Vagina (tissue), 2 donors: Measurements from ENCODE around the gene SCAMP4. TPM values are rescaled to one million over a fixed set of nuclear protein-coding genes. Genes with fewer than 3 reads are reported as not detected.

ENCODE experiments used
- DNase-seq, 2 donors: peaks; one replicate each; pipeline ENCODE4 v3.0.0-alpha.2; 2017; ENCODE audit errors: extremely low spot score in 2 of 2
- H3K27ac ChIP-seq: fragments of 200-600 bp; sonication (generic); one replicate; pipeline ENCODE4 v1.5.1; 2019
- H3K27me3 ChIP-seq: fragments of 200-600 bp; sonication (generic); one replicate; pipeline ENCODE4 v1.5.1; 2019
- H3K36me3 ChIP-seq, 2 donors: fragments of 200-600 bp; sonication (generic); one replicate each; pipeline ENCODE4 v1.5.1; 2017 to 2019
- H3K4me1 ChIP-seq: fragments of 200-600 bp; sonication (generic); one replicate; pipeline ENCODE4 v1.5.1; 2019
- H3K4me3 ChIP-seq, 2 donors: fragments of 200-600 bp; sonication (generic); 1 replicate in 1 of 2; 2 replicates in 1 of 2; pipeline ENCODE4 v1.5.1; 2016 to 2019
- H3K9me3 ChIP-seq: fragments of 200-600 bp; sonication (generic); one replicate; pipeline ENCODE4 v1.5.1; 2019
- POLR2A ChIP-seq, 2 donors: fragments of 450-650 bp; IDR thresholded peaks; one replicate each; pipeline ENCODE4 v1.6.1; 2017; ENCODE audit warnings: antibody characterized with exemption in 2 of 2, mild to moderate bottlenecking in 2 of 2, moderate library complexity in 2 of 2
- POLR2AphosphoS5 ChIP-seq, 2 donors: sonication (generic); formaldehyde crosslinking; IDR thresholded peaks; one replicate each; pipeline ENCODE4 v1.9.0; 2017; ENCODE audit warnings: antibody characterized with exemption in 2 of 2, mild to moderate bottlenecking in 2 of 2, low read depth in 1 of 2; ENCODE audit not compliant: insufficient read depth in 1 of 2
- intact Hi-C: fragments of 100-400 bp; cut with DNase I; formaldehyde crosslinking; loops from one replicate; pipeline ENCODE4 v1.15.1; 2023
- total RNA-seq: library from RNA; depleted of rRNA; stranded (reverse); fragments of >200 nt; gene quantifications from one replicate; pipeline ENCODE4 v1.2.3, GENCODE V29; 2016
- TF ChIP-seq, protein P1 (sequence below), 3 experiments: fragments of 450-650 bp in 2 of 3; fragments of 200-600 bp in 1 of 3; sonication (generic) in 1 of 3; IDR thresholded peaks; one replicate each; pipeline ENCODE4 v1.5.1; 2017 to 2019; ENCODE audit warnings: antibody characterized with exemption in 3 of 3, mild to moderate bottlenecking in 2 of 3, moderate library complexity in 2 of 3

The SCAMP4 gene
- total RNA-seq, 1 donor from 2014 or later: 51.3 TPM

- no peaks in the 10 kb centered on the region for H3K27me3 ChIP-seq
- TF ChIP-seq, protein P1, sequence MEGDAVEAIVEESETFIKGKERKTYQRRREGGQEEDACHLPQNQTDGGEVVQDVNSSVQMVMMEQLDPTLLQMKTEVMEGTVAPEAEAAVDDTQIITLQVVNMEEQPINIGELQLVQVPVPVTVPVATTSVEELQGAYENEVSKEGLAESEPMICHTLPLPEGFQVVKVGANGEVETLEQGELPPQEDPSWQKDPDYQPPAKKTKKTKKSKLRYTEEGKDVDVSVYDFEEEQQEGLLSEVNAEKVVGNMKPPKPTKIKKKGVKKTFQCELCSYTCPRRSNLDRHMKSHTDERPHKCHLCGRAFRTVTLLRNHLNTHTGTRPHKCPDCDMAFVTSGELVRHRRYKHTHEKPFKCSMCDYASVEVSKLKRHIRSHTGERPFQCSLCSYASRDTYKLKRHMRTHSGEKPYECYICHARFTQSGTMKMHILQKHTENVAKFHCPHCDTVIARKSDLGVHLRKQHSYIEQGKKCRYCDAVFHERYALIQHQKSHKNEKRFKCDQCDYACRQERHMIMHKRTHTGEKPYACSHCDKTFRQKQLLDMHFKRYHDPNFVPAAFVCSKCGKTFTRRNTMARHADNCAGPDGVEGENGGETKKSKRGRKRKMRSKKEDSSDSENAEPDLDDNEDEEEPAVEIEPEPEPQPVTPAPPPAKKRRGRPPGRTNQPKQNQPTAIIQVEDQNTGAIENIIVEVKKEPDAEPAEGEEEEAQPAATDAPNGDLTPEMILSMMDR (IDR thresholded peaks at IDR 0.05): no peak
- TF ChIP-seq POLR2AphosphoS5 (IDR thresholded peaks at IDR 0.05; ENCODE audit: insufficient read depth in 1 of 2, low read depth in 1 of 2) (no peak), POLR2A (IDR thresholded peaks at IDR 0.05) (no peak)
- H3K27ac ChIP-seq: no peak overlapping the region
- H3K36me3 ChIP-seq: peaks cover 0 to 9% of the 10 kb centered on the region in 2 donors
- no peak overlapping the region for H3K4me3 ChIP-seq
- intact Hi-C loops: no loop called here
- H3K4me1 ChIP-seq: peaks cover 13% of the 10 kb centered on the region
- DNase-seq: no peak
- no peaks in the 10 kb centered on the region for H3K9me3 ChIP-seq
Measured at GRCh38 chr19:1913781-1914577, 8.8 kb downstream of the SCAMP4 start.

DNA sequence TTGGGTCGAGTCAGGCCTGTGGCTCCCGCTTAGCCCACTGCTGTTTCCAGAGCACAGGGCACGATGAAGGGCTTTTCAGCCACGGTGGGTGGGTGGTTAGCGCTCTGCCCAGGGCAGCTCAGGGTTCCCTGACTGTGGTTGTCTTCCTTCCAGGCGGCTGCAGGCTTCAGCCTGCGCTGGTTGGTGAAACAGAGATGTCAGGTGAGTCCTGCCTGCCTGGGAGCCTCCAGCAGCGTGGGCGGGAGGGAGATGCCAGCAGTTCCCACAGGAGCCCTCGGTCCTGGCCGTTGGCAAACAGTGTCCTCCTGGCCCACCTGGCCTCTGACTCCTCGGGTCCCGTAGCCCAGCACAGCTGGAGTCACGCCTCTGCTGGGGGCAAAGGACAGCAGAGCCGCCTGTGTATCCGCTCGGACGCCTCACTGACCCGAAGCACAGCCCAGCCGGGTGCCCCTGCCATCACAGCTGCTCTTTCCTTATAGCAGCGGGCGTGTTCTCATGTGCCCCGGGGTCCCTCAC is 9.7 kb downstream of the SCAMP4 start:
- H3K27ac ChIP-seq: no peak overlapping the region
- intact Hi-C loops: no loop called here
- peaks cover 0 to 15% of the 10 kb centered on the region in 2 donors for H3K36me3 ChIP-seq

DNA sequence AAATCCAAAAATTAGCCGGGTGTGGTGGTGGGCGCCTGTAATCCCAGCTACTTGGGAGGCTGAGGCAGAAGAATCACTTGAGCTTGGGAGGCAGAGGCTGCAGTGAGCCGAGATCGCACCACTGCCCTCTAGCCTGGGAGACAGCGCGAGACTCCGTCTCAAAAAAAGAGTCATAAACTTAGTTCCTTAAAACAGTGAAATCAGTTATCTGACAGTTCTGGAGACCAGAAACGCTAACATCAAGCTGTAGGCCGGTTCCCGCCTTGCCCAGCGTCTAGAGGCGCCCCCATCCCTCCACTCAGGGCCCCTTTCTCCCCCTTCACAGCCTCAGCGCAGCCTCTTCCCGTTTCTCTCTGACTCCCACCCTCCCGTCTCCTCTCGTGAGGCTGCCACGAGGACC is 11.9 kb downstream of the SCAMP4 start:
- H3K27me3 ChIP-seq: no peaks in the 10 kb centered on the region
- no peak for DNase-seq
- no peak overlapping the region for H3K4me3 ChIP-seq
- intact Hi-C loops: no loop called here
- TF ChIP-seq POLR2AphosphoS5 (IDR thresholded peaks at IDR 0.05; ENCODE audit: insufficient read depth in 1 of 2, low read depth in 1 of 2) (no peak), POLR2A (IDR thresholded peaks at IDR 0.05) (no peak)
- TF ChIP-seq, protein P1 (IDR thresholded peaks at IDR 0.05): no peak
- peaks cover 0 to 28% of the 10 kb centered on the region in 2 donors for H3K36me3 ChIP-seq
- H3K4me1 ChIP-seq: no peaks in the 10 kb centered on the region
- no peak overlapping the region for H3K27ac ChIP-seq
- no peaks in the 10 kb centered on the region for H3K9me3 ChIP-seq

More for the DNA sequence above, 9.7 kb downstream of the SCAMP4 start:
- no peaks in the 10 kb centered on the region for H3K27me3 ChIP-seq
- no peak for DNase-seq
- no peaks in the 10 kb centered on the region for H3K9me3 ChIP-seq
- TF ChIP-seq POLR2A (IDR thresholded peaks at IDR 0.05) (no peak), POLR2AphosphoS5 (IDR thresholded peaks at IDR 0.05; ENCODE audit: insufficient read depth in 1 of 2, low read depth in 1 of 2) (no peak)
- TF ChIP-seq, protein P1 (IDR thresholded peaks at IDR 0.05): no peak
- no peak overlapping the region for H3K4me3 ChIP-seq
- peaks cover 4% of the 10 kb centered on the region for H3K4me1 ChIP-seq

DNA sequence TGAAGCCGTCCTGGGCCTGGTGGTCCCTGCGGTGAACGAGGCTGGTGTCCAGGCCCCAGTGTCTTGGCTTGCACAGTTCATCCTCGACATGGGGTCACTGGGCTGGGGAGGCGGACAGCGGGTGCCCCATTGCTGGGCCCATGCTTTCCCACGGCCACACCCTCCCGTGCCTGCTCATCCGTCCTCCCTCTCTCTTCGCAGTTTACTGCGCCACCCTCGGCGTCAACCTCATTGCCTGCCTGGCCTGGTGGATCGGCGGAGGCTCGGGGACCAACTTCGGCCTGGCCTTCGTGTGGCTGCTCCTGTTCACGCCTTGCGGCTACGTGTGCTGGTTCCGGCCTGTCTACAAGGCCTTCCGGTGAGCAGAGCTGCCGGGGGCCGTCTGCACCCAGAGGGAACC is 12.7 kb downstream of the SCAMP4 start:
- TF ChIP-seq, protein P1 (IDR thresholded peaks at IDR 0.05): no peak
- TF ChIP-seq POLR2AphosphoS5 (IDR thresholded peaks at IDR 0.05; ENCODE audit: insufficient read depth in 1 of 2, low read depth in 1 of 2) (no peak), POLR2A (IDR thresholded peaks at IDR 0.05) (no peak)
- intact Hi-C loops: no loop called here
- Histone ChIP-seq H3K27ac (no peak overlapping the region), H3K27me3 (no peaks in the 10 kb centered on the region), H3K9me3 (no peaks in the 10 kb centered on the region), H3K4me3 (no peak overlapping the region), H3K4me1 (no peaks in the 10 kb centered on the region), H3K36me3 (peaks cover 0 to 28% of the 10 kb centered on the region in 2 donors)
- DNase-seq: no peak

- H3K36me3 ChIP-seq: peaks cover 0 to 29% of the 10 kb centered on the region in 2 donors
- intact Hi-C loops: no loop called here
Measured at GRCh38 chr19:1918975-1919374, 13.8 kb downstream of the SCAMP4 start.

More at GRCh38 chr19:1918975-1919374, 13.8 kb downstream of the SCAMP4 start:
- Histone ChIP-seq H3K27ac (no peak overlapping the region), H3K9me3 (no peaks in the 10 kb centered on the region), H3K4me3 (no peak overlapping the region), H3K27me3 (no peaks in the 10 kb centered on the region), H3K4me1 (no peaks in the 10 kb centered on the region)
- DNase-seq: no peak
- TF ChIP-seq POLR2AphosphoS5 (IDR thresholded peaks at IDR 0.05; ENCODE audit: insufficient read depth in 1 of 2, low read depth in 1 of 2) (no peak), POLR2A (IDR thresholded peaks at IDR 0.05) (no peak)
- TF ChIP-seq, protein P1 (IDR thresholded peaks at IDR 0.05): no peak
